DMS53 (cell line): ENCODE results near the gene APBB2.

ENCODE experiments used
- DNase-seq: peaks from one replicate; lab custom pipeline; 2025; lab: John Stamatoyannopoulos, UW

APBB2 gene

DNA sequence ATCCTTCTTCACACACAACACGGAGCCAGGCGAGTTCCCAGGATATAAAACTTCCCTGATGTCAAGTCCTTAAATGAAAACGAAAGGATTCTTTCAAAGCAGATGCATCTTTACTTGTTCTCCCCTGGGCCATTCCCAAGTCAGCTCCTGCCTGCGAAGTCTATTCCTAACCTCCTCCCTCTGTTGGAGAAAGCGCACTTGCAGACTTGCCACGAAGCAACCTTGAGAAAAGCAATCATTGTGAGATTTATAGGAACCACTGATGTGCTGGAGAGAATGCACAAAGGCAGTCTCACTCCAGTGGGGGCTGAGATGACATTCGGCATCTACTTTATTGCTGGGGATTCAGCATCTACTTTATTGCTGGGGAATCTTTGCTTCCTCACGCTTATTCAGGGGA, 308.9 kb downstream of the APBB2 start:
- no peak for DNase-seq

DNA sequence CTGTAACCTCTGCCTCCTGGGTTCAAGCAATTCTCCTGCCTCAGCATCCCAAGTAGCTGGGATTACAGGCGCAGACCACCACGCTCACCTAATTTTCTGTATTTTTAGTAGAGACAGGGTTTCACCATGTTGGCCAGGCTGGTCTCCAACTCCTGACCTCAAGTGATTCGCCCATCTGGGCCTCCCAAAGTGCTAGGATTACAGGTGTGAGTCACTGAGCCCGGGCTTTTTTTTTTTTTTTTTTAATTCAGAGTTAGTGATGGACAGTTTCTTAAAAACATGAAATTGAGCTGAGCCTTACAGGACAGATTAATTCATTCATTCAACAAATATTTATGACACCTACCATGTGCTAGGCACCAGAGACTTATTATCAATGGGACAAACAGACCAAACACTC, 313.8 kb downstream of the APBB2 start:
- DNase-seq, result peak; percentile 20

DNA sequence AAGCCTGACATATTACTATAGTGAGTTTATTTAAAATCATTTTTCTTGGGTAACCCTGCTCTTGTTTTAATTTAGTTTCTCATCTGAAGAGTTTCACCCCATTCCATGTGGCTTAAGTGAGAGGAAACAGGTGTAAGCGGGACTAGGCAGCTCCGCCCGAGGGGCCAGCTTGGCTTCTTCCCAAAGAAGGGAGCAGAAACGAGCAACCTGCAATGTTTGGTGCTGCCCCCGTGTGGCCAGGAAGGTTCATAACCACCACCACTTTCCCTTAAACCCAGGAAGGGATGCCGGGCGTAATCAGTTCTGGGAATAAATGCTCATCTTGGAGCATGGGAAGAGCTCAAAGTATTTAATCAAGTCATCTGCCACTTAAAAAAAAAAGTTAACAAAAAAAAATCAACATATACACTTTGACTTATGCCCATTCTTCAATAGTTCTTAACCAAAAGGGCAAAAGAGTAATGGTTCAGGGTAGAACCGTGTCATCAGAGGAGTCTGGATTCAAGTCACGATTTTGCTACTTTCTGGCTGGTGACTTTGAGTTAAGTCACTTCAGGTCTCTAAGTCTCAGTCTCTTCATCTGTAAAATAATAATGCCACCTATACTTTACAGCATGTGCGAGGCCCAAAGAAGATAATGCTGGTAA, 316.7 kb downstream of the APBB2 start:
- peak; percentile 97 for DNase-seq

DNA sequence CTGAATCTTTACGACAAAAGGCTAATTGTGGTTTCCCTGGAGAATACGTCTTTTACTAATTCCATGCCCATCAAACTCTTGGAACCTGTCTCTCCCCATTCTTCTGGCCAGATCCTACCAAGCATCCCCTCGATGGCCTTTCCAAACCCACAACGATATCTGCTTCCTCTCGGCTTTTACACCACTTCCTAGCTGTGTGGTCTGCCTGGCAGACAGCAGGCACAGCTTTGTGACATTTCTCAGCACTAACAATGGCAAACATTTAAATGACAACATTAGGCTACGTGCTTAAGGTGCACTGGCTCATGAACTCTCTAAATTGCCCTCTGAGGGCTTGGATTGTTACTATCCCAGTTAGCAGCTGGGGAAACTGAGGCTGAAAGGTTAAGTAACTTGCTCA, 323.6 kb downstream of the APBB2 start:
- no peak for DNase-seq

DNA sequence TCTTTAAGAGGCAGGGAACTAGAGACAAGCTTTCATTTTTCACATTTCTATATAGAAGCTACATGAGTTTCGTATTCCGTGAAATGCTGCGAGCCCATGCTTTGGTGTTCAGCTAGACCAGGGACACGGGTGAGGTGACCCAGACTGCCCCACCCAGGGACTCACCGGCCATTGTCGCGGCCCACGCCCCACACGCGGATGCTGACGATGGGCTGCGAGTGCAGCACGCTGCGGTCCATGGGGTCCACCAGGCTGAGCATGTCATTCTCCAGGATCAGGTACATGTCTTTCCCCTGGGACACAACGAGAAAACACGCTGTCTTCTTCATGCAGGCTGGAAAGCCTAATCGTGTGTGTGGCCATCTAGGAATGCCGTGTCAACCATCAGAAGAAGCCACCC, 324.1 kb downstream of the APBB2 start:
- DNase-seq, result no peak

DNA sequence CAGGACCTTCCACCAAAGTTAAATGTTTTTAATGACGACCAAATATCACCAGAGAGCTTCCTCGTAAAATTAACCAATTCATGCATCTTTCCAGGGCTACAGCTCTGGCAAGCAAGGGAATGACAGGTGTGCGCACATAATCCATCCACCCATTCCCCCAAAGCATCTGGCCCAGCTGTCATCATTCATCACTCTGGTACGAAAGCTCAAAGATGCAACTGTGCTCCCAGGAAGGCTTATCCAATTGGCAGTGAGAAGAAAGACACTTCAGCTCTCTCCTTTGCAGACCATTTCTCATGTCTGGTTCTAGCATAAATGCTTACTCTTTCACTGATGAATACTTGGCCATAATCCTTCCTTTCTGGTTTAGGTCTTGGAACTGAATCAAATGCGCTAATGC, 325.4 kb downstream of the APBB2 start:
- DNase-seq, result no peak

DNA sequence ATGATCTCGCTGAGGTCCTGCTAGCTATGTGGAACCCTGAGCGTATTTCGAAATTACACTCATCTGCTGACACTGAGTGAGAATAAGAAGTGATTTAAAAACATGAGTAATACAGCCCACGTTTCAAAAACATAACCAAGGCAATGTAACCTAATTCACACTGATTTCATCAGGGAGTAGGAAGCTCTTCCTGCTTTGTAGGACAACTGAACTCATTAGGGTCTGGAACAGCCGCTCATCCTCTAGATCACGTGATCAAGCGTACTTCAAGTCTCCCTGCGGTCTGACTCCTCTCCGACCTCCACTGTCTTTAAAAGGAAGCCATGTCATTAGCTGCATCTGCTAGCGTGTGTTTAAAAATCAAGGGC, 326.6 kb downstream of the APBB2 start:
- DNase-seq, result no peak

DNA sequence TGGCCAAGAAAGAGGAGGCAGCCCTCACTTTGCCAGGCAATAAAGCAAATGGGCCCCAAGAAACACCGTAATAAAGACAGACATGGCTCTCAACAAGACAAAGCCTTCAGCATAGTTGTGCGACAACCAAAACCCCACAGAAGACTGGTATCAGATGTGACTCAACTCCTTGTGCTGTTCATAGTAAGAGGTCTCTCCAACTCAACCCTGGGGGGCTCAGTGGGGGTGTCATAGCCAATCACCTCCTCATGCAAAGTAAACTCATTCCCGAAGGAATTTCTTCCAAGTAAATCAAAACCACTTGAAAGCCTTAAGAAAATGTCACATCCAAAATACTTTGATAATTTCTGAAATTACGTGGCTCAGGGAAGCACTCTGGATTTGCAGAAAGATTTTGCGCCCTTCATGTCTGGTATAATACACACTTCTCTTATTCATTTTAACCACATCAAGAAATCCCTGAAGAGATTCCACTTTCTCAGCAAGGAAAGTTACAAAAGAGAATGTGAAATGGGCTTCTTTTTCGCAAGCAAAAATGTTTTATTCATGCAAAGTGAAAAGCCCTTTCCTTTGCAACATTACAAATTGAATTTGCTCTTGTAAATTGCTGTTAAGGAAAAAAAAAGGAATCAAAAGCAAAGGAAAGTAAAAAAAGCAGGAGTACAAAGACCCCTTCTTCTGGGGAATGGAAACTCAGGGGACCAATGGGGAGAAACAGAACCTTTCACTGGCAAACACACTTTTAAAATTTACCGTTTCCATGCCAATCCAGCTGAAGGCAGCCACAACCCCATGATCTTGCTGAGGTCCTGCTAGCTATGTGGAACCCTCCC, 327.2 kb downstream of the APBB2 start:
- DNase-seq, result no peak

DNA sequence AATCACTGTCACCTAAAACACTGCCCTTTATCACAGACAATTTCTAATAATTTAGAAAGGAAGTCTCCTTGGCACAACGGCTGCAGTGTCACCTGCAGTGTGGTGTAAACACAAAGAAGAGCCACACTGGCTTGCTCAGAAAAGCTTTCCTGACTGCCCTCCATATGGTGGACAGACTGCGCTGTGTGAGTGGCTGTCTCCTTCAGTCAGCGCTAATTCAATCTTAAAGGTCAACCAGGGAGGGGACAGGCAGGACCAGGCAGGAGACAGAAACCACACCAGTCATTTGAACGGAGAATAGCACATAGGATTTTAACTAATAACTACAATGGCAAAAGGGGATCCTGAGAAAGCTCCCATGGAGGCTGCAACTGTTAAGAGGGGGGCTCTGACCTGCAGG, 332.5 kb downstream of the APBB2 start:
- no peak for DNase-seq

DNA sequence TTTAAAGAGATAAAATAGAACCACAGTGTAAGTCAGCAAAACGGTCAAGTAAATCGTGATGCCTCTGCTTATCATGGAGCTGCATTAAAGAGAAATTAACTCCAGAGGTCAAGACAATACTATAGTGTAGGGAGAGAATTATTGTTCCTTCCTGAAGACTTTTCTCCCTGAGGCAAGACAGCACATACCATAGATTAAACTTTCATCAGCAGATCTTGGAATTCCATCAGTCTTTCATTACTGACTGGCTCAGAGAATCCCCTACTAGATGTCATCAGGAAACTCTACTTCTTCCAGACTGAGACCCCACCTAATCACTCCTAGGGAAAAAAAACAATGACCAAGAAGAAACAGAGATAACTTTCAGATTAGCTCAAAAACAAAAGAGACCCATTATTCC, 333.2 kb downstream of the APBB2 start:
- no peak for DNase-seq

DNA sequence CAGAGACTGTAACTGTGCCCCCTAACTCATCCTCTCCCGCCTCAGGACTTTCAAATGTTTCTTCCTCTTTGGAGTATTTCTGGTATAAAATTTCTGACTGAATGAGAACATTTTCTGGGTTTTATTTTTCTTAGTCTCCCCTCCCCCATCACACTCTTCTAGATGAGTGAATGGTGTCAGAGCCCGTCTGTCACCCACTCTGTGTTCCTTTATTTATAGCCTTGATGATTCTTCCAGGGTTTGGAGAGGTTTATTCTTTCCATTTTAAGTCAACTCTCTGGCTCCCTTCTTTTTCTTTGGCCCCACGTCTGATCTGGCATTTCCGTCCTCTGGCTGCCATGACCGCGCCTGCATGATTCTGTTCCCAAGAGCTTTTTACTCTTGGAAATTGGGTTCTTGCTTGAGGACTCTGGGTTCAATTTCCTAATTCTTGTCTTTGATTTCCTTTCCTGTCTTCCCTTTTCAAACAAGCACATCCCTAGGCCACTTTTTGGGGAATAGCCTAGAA, 335.7 kb downstream of the APBB2 start:
- no peak for DNase-seq

DNA sequence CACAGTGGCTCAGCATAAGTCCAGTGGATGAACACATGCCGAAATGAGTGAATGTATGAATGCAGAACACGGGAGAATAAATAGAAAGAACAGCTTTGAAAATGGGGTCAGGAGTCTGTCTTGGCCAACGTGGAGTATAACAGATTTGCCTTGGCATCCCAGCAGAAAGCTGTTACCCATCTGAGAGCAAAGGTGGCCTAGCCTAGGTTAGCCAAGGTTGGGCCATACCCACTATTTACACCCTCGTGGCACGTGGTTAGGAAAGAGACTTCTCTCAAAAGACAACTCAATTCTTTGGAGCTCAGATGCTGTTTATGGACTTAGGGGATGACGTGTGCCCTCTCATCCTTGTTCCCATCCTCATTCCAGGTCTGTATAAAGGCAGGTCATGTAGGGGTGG, 337.3 kb downstream of the APBB2 start:
- no peak for DNase-seq

DNA sequence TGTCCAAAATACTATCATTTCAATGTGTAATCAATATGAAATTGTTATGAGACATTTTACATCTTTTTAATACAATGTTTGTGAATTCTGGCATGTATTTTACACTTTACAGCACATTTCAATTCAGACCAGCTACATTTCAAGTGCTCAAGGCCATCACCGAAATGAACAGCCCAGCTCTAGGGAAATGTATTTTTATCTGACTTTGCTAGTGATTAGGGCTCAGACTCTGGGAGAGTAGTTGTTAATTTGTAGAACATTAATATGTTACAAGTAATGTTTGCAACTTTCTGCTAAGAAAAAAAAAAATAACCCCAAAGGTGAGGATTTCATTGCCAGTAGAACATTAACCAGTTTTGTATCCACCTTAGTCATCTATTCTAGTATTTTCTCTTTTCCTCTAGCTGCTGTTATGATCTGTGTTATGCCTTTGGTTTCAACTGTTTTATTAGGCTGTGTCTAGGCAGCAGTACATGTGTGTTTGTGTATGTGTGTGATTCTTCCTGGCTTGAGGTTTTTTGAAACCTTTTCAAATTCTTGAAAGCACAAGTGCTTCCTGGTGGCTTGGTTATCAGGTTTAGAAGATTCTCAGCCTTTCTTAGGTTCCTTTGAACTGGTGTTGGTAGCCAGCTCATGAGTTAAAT, 338.7 kb downstream of the APBB2 start:
- DNase-seq, result no peak

DNA sequence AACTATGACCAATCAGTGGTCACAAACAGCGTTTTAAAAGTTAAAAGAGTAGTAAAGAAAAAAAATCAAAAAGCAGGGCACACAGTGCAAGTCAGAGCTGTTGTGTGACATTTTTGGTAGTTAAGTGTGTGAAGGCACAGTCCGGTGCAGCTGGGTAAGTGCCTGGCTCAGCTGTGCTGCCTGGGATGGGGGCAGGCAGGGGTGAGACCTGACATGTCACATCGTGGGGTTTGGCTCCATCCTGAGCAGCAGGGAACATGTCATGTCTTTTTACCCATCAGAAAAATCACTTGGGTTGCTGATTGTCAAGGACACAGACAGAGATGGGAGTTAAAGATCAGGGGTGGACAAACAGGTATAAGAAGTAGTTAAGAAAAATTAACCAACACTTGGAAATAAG, 339.4 kb downstream of the APBB2 start:
- DNase-seq, result no peak

DNA sequence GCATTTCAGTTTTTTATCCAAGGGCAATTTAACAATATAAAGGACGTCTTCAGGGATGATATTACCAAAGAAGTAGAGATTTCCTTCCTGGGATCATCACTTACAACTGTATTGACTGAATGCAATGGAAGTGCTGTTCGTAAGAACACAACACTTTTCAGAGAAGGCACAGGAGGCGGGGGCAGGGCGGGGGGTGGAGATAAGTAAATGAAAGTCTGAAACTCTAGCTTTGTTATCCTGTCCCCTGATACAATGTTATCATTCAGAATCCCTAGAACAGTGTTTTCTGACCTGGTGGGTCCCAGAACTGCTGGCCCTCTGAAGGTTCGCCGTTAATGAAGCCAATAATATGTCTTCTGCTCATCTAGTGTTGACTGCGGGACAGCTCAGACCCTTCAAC, 340.0 kb downstream of the APBB2 start:
- no peak for DNase-seq

DNA sequence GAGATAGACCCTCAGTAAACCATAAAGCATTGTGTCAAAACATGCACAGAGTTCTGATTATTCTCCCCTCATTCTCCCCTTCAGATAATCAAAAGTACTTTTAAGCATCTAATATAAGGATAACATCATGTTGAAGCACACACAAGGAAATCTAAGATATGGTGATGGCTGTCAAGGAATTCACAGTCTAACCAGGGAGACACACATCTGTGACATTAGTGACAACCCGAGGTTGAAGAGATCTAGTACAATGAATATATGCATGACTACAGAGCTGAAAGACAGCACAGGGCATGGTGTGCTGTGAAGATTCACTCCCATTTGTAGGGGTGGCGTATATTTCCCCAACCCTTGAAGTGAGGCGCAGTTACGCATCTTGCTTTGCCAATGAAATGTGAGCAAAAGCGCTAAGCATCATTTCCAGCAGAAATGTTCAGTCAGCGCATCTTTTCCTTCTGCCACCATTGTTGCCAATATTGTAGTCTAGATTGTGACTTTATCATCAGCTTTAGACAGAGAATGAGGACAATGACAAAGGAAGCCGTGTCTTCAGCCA, 342.6 kb downstream of the APBB2 start:
- DNase-seq, result no peak

DNA sequence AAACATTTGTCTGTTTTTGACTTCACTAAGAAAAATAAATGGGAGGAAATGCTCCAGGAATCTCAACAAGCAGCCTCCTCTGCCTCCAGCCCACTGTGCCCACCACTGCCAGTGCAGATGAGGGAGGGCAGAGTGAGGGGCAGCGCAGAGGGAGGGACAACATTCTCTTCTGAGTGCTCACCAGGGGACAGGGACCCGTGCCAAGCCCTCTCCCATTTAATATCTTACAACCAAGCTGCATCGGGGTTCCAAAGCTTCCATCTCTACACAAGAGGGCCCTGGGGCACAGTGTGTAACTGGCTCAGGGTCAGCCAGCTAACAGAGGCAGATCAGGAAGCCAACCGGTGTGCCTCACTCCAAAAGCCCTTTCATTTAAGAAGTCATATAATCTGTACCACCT, 344.2 kb downstream of the APBB2 start:
- DNase-seq, result no peak

DNA sequence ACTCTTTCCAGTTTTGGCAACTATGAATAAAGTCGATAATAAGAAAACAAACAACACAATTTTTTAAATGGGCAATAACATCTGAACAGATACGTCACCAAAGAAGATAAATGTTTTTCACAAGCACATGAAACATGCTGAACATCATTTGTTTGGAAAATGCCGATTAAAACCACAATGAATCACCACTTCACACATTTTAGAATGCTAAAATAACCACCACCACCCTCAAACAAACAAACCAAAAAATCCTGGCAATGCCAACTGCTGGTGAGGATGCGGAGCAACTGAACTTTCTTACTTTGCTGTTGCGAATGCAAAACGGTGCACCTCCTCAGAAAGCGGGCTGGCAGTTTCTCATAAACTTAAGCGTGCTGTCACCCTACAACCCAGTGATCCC, 348.6 kb downstream of the APBB2 start:
- DNase-seq, result no peak

DNA sequence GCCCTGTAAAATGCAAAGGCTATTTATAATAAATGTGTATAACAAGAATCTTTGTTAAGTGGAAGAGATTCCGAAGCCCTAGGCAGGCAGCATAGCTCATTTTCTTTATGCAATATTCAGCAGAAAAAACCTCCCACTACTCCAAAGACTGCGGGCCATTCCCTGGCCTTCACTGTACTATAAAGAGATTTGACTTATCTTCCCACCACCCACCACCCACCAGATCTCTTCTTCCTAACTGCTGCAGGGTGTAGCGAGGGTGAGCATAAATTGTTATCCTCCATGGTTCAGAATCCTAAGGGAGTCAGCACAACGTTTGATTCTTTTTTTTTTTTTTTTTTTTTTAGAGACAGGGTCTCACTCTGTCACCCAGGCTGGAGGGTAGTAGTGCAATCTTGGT, 349.8 kb downstream of the APBB2 start:
- no peak for DNase-seq

DNA sequence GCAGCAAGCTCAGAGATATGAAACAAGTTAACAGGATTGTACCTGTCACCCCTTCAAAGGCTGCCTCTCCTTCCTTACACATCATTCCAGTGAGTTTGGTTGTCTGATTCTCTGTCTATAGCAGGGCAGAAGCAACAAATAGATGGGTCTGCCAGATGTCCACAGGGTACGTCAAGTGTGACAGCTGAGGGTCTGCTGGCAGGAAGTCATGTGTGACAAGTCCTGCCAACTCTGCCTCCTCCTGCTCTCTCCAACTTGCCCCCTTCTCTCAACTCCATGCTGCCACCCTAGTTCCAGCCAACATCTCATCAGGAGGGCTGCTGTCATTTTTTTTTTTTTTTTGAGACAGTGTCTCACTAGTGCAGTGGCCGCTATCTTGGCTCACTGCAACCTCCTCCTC, 355.4 kb downstream of the APBB2 start:
- no peak for DNase-seq

DNA sequence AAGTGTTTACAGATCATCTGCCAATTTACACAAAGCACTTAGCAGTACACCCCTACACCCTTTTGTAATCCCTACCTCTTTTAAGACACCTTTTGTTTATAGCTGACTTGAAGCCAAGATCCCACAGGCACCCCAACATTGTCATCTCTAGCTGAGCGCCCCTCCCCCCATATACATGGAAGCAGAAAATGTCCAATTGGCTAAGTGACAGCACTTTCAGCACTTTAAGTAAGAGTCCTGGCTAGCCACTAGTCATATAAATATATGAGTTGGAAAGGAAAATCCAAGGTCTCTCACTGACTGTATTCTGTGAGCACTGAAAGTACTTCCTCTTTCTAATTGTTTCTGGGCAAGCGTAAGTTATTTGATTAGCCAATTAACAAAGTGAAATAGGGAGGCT, 356.4 kb downstream of the APBB2 start:
- DNase-seq, result no peak

DNA sequence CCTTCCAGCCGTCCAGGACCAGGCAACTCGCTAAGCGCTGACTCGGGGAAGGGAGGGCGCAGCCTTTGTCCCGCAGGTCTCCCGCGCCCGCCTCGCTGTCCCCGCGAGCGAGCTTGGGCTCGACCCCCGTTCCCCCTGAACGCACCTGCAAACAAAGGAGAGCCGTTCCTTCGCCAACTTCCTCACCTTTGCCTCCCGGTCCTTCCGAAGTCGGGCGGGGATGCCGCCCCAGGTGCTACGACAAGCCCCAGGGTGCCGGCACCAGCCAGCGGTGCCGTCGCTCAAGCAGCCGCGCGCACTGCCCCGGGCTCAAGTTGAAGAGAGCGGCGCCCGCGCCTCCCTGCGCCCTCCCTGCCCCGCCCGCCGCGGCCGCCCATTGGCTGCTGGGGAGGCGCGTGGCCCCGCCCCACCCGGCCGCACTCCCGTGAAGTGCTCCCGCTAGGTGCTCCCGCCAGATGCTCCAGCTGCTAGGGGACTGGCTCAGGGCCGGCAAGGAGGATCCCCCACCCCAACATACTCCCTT, 357.4 kb downstream of the APBB2 start:
- DNase-seq, result peak; percentile 95
